ENCODE measurements around the gene SEMA3F.

Gene SEMA3F

GRCh38 chr3:50164984-50165909 is 10.1 kb downstream of the SEMA3F start:
- DNase-seq (ENCODE audit: low spot score), result no peak
- TF ChIP-seq CTCF (IDR thresholded peaks at IDR 0.05; ENCODE audit: borderline replicate concordance, control extremely low read depth, extremely low read depth, insufficient read depth, missing control alignments), result no peak
- in situ Hi-C loops (cut with MboI; ENCODE audit: low sequenced_read_pairs, unreplicated experiment), result no loop called here

- in situ Hi-C loops (cut with MboI; ENCODE audit: low sequenced_read_pairs, unreplicated experiment), result no loop called here
- DNase-seq (ENCODE audit: low spot score), result no peak
- TF ChIP-seq CTCF (IDR thresholded peaks at IDR 0.05; ENCODE audit: borderline replicate concordance, control extremely low read depth, extremely low read depth, insufficient read depth, missing control alignments), result no peak
Measured at GRCh38 chr3:50165910-50166538, 10.9 kb downstream of the SEMA3F start.

GRCh38 chr3:50166620-50167019 is 11.5 kb downstream of the SEMA3F start:
- in situ Hi-C loops (cut with MboI; ENCODE audit: low sequenced_read_pairs, unreplicated experiment), result no loop called here
- DNase-seq (ENCODE audit: low spot score), result no peak
- TF ChIP-seq CTCF (IDR thresholded peaks at IDR 0.05; ENCODE audit: borderline replicate concordance, control extremely low read depth, extremely low read depth, insufficient read depth, missing control alignments), result no peak

GRCh38 chr3:50167069-50167840 is 12.1 kb downstream of the SEMA3F start:
- DNase-seq (ENCODE audit: low spot score), result no peak
- TF ChIP-seq CTCF (IDR thresholded peaks at IDR 0.05; ENCODE audit: borderline replicate concordance, control extremely low read depth, extremely low read depth, insufficient read depth, missing control alignments), result no peak
- in situ Hi-C loops (cut with MboI; ENCODE audit: low sequenced_read_pairs, unreplicated experiment), result no loop called here

- DNase-seq (ENCODE audit: low spot score), result no peak
- no peak for TF ChIP-seq CTCF (IDR thresholded peaks at IDR 0.05; ENCODE audit: borderline replicate concordance, control extremely low read depth, extremely low read depth, insufficient read depth, missing control alignments)
- in situ Hi-C loops (cut with MboI; ENCODE audit: low sequenced_read_pairs, unreplicated experiment), result no loop called here
Measured at GRCh38 chr3:50167841-50168209, 12.7 kb downstream of the SEMA3F start.

- TF ChIP-seq CTCF (IDR thresholded peaks at IDR 0.05; ENCODE audit: borderline replicate concordance, control extremely low read depth, extremely low read depth, insufficient read depth, missing control alignments), result no peak
- no peak for DNase-seq (ENCODE audit: low spot score)
- in situ Hi-C loops (cut with MboI; ENCODE audit: low sequenced_read_pairs, unreplicated experiment), result no loop called here
Measured at GRCh38 chr3:50168388-50168787, 13.3 kb downstream of the SEMA3F start.

Data from GM13976 (cell line).